ENCODE results near the gene SMARCAL1. TPM values are rescaled to one million over a fixed set of nuclear protein-coding genes. Genes with fewer than 3 reads are reported as not detected.

SMARCAL1 gene
- total and polyA plus RNA-seq, 2 experiments from 2014 or later = 10.3 to 17.2 TPM

DNA sequence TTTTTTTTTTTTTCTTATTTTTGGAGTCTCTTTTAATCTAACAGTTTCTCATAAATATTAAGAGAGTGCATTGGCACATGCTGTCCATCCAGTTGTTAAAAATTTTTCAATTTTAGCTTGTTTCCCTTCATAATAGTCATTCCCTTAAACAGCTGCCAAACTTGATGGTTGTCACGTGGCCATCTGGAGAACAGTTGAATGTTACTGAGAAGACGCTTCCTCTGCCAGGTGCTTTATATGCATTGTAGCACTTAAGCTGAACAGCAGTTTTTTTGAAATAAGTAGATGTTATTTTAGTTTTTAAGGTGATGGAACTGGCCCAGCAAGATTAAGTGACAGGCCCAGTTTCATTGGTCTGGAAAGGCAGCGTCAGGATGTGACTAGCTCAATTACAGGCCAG, 3.3 kb downstream of the SMARCAL1 start:
- Histone ChIP-seq H4K20me1 (replicated peaks; ENCODE audit: insufficient read depth) (no peaks in the 10 kb centered on the region), H3K9me2 (ENCODE audit: insufficient read depth) (no peaks in the 10 kb centered on the region), H3F3A (replicated peaks; ENCODE audit: low read depth) (no peaks in the 10 kb centered on the region), H3K27me3 (ENCODE audit: insufficient read depth) (no peaks in the 10 kb centered on the region), H3K79me2 (replicated peaks; ENCODE audit: insufficient read depth) (0 out of 2 replicates have a peak, but pooled peaks cover 3% of the 10 kb centered on the region), H3K4me3 (no peak overlapping the region), H3K4me1 (ENCODE audit: insufficient read depth) (peaks cover 11% of the 10 kb centered on the region; the same call in 1 of the 2 replicates), H3K36me3 (ENCODE audit: insufficient read depth) (no peaks in the 10 kb centered on the region), H2AFZ (no peak overlapping the region), H3K27ac (ENCODE audit: low read depth) (no peak overlapping the region), H3K4me2 (no peak overlapping the region)
- Mint-ChIP-seq H3K9me3 (no peaks in the 10 kb centered on the region), H3K27ac (no peak overlapping the region), H3K36me3 (ENCODE audit: low read depth) (no peaks in the 10 kb centered on the region; the same call in 1 of the 3 replicates), H3K27me3 (ENCODE audit: insufficient read depth, low read depth, poor library complexity) (no peaks in the 10 kb centered on the region), H3K4me3 (no peak overlapping the region), H3K4me1 (peaks cover 17% of the 10 kb centered on the region; the same call in 2 of the 3 replicates)
- no peak for DNase-seq (ENCODE audit: low spot score)
- ATAC-seq = no peak
- TF ChIP-seq, protein P1, sequence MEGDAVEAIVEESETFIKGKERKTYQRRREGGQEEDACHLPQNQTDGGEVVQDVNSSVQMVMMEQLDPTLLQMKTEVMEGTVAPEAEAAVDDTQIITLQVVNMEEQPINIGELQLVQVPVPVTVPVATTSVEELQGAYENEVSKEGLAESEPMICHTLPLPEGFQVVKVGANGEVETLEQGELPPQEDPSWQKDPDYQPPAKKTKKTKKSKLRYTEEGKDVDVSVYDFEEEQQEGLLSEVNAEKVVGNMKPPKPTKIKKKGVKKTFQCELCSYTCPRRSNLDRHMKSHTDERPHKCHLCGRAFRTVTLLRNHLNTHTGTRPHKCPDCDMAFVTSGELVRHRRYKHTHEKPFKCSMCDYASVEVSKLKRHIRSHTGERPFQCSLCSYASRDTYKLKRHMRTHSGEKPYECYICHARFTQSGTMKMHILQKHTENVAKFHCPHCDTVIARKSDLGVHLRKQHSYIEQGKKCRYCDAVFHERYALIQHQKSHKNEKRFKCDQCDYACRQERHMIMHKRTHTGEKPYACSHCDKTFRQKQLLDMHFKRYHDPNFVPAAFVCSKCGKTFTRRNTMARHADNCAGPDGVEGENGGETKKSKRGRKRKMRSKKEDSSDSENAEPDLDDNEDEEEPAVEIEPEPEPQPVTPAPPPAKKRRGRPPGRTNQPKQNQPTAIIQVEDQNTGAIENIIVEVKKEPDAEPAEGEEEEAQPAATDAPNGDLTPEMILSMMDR (conservative IDR thresholded peaks at IDR 0.05; ENCODE audit: low read depth in 2 of 2) = no peak
- TF ChIP-seq, protein P2, sequence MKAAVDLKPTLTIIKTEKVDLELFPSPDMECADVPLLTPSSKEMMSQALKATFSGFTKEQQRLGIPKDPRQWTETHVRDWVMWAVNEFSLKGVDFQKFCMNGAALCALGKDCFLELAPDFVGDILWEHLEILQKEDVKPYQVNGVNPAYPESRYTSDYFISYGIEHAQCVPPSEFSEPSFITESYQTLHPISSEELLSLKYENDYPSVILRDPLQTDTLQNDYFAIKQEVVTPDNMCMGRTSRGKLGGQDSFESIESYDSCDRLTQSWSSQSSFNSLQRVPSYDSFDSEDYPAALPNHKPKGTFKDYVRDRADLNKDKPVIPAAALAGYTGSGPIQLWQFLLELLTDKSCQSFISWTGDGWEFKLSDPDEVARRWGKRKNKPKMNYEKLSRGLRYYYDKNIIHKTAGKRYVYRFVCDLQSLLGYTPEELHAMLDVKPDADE (IDR thresholded peaks at IDR 0.05) = no peak
- TF ChIP-seq, protein P3, sequence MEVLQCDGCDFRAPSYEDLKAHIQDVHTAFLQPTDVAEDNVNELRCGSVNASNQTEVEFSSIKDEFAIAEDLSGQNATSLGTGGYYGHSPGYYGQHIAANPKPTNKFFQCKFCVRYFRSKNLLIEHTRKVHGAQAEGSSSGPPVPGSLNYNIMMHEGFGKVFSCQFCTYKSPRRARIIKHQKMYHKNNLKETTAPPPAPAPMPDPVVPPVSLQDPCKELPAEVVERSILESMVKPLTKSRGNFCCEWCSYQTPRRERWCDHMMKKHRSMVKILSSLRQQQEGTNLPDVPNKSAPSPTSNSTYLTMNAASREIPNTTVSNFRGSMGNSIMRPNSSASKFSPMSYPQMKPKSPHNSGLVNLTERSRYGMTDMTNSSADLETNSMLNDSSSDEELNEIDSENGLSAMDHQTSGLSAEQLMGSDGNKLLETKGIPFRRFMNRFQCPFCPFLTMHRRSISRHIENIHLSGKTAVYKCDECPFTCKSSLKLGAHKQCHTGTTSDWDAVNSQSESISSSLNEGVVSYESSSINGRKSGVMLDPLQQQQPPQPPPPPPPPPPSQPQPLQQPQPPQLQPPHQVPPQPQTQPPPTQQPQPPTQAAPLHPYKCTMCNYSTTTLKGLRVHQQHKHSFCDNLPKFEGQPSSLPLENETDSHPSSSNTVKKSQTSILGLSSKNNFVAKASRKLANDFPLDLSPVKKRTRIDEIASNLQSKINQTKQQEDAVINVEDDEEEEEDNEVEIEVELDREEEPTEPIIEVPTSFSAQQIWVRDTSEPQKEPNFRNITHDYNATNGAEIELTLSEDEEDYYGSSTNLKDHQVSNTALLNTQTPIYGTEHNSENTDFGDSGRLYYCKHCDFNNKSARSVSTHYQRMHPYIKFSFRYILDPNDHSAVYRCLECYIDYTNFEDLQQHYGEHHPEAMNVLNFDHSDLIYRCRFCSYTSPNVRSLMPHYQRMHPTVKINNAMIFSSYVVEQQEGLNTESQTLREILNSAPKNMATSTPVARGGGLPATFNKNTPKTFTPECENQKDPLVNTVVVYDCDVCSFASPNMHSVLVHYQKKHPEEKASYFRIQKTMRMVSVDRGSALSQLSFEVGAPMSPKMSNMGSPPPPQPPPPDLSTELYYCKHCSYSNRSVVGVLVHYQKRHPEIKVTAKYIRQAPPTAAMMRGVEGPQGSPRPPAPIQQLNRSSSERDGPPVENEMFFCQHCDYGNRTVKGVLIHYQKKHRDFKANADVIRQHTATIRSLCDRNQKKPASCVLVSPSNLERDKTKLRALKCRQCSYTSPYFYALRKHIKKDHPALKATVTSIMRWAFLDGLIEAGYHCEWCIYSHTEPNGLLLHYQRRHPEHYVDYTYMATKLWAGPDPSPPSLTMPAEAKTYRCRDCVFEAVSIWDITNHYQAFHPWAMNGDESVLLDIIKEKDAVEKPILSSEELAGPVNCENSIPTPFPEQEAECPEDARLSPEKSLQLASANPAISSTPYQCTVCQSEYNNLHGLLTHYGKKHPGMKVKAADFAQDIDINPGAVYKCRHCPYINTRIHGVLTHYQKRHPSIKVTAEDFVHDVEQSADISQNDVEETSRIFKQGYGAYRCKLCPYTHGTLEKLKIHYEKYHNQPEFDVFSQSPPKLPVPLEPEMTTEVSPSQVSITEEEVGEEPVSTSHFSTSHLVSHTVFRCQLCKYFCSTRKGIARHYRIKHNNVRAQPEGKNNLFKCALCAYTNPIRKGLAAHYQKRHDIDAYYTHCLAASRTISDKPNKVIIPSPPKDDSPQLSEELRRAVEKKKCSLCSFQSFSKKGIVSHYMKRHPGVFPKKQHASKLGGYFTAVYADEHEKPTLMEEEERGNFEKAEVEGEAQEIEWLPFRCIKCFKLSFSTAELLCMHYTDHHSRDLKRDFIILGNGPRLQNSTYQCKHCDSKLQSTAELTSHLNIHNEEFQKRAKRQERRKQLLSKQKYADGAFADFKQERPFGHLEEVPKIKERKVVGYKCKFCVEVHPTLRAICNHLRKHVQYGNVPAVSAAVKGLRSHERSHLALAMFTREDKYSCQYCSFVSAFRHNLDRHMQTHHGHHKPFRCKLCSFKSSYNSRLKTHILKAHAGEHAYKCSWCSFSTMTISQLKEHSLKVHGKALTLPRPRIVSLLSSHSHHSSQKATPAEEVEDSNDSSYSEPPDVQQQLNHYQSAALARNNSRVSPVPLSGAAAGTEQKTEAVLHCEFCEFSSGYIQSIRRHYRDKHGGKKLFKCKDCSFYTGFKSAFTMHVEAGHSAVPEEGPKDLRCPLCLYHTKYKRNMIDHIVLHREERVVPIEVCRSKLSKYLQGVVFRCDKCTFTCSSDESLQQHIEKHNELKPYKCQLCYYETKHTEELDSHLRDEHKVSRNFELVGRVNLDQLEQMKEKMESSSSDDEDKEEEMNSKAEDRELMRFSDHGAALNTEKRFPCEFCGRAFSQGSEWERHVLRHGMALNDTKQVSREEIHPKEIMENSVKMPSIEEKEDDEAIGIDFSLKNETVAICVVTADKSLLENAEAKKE (CRISPR knock-in tag; IDR thresholded peaks at IDR 0.05) = no peak
- no peak for TF ChIP-seq EZH2 (IDR thresholded peaks at IDR 0.05; ENCODE audit: low read depth, unreplicated experiment)
- TF ChIP-seq, protein P4, sequence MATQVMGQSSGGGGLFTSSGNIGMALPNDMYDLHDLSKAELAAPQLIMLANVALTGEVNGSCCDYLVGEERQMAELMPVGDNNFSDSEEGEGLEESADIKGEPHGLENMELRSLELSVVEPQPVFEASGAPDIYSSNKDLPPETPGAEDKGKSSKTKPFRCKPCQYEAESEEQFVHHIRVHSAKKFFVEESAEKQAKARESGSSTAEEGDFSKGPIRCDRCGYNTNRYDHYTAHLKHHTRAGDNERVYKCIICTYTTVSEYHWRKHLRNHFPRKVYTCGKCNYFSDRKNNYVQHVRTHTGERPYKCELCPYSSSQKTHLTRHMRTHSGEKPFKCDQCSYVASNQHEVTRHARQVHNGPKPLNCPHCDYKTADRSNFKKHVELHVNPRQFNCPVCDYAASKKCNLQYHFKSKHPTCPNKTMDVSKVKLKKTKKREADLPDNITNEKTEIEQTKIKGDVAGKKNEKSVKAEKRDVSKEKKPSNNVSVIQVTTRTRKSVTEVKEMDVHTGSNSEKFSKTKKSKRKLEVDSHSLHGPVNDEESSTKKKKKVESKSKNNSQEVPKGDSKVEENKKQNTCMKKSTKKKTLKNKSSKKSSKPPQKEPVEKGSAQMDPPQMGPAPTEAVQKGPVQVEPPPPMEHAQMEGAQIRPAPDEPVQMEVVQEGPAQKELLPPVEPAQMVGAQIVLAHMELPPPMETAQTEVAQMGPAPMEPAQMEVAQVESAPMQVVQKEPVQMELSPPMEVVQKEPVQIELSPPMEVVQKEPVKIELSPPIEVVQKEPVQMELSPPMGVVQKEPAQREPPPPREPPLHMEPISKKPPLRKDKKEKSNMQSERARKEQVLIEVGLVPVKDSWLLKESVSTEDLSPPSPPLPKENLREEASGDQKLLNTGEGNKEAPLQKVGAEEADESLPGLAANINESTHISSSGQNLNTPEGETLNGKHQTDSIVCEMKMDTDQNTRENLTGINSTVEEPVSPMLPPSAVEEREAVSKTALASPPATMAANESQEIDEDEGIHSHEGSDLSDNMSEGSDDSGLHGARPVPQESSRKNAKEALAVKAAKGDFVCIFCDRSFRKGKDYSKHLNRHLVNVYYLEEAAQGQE (IDR thresholded peaks at IDR 0.05; ENCODE audit: unreplicated experiment) = no peak
- TF ChIP-seq JUNB (IDR thresholded peaks at IDR 0.05; ENCODE audit: unreplicated experiment) = no peak

All from GM23338 (cell line).